HG03457 (cell line): ENCODE data around the gene TMEM135.

Source experiments
- ATAC-seq: cut with Tn5 transposase; IDR thresholded peaks from one replicate; pipeline ENCODE4 v1.9.1; 2021; ENCODE audit warnings: moderate number of reproducible peaks; ENCODE audit not compliant: unreplicated experiment

The TMEM135 gene

DNA sequence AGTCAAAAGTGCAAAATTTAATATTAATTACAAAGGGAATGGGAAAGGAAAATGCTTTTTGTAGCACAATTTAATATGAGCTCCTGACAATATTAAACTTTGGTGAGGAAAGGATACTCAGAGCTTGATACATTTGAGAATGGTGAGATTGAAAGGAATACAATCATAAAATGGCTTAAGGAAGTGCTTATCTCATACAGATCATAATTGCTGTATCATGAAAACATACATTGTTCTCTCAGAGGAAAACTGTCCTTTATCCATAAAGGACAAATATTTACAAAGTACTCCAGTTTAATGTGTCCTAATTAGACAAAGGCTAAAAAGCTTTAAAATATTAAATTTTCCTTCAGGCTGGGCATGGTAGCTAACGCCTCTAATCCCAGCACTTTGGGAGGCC, 260.4 kb downstream of the TMEM135 start:
- no peak for ATAC-seq

DNA sequence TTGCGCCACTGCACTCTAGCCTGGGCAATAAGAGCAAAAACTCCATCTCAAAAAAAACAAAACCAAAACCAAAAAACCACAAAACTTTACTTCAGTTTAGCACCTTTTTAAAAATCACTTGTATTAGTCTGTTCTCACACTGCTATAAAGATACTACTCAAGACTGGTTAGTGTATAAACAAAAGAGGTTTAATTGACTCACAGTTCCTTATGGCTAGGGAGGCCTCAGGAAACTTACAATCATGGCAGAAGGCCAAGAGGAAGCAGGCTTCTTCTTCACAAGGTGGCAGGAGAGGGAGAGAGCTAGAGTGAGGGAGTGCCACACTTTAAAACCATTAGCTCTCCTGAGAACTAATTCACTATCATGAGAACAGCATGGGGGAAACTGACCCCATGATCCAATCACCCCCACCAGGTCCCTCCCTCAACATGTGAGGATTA, 261.3 kb downstream of the TMEM135 start:
- ATAC-seq: no peak

DNA sequence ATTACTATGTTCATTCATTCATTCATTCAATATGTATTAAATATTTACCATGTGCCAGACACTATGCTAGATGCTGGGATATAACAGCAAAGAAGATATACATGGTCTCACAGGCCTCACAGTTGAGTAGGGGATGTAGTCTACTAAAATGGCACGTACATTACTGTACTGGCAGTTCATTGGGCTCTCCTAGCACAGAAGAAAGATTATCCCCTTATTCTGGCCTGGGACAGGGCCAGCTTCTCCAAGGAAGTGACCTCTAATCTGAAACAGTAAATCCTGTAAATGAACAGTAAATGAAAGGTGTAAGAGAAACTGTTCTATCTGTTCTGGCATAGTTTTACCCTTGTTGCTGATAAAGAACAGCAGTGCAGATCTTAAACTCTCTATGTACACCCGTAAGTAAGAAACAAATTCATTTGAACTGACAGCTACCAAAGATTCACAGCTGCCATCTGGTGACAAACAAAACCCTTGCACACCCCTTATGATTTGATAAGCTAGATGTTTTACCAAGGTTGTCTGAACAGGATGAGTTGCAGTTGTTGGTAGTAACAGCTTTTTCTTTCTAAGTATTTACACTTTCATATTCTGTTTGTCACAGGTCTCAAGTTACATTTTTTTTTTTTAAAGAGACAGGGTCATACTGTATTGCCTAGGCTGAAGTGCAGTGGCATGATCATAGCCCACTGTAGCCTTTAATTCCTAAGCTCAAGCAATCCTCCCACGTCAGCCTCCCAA, 263.1 kb downstream of the TMEM135 start:
- ATAC-seq: no peak

DNA sequence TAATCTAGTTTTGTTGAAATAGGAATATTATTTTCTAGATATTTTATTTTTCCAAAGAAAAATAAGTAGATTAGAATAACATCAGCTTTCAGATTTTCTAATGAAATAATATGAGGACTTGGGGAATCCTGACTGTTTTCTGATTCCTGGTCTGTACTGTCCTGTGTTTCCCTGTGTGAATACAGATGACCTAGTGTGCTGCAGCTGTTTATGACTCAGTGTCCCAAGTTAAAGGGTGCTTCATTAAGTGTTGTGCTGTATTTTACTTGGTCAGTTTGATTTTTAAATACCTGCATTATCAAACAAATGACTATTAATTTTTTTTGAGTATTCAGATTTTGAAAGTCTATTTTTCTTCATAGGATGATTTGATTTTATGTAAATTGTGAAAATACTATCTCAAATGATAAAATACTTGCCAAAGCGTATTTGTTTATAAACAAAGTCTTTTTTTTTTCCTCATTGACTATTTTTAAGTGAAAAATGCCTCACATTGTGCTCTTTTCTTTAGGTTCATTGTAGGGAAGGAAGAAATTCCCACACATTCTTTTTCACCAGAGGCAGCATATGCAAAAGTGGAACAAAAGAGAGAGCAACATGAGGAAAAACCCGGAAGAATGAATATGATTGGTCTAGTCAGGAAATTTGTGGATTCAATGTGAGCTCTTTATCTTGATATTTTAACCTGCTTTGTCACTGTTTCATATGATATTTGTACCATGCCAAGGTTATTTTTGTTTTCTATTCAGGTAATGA, 264.2 kb downstream of the TMEM135 start:
- no peak for ATAC-seq

DNA sequence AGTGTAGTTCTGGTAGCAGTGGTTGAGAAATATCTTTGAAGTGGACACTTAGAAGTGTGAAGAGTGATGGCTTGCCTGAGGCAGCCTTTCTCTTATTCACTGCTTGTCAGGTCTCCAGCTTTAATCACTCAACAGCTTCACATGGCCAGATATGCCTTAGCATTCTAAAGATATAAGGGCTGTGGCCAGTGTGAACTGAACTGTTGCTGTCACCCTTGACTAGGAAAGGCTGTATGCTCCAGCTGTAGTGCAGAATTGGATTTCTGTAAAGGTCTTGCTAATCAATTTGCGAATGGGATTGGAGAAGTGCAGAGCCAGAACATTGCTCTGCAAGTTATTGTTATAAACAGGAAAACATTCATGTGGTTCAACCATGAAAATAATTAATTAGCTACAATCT, 266.7 kb downstream of the TMEM135 start:
- no peak for ATAC-seq

DNA sequence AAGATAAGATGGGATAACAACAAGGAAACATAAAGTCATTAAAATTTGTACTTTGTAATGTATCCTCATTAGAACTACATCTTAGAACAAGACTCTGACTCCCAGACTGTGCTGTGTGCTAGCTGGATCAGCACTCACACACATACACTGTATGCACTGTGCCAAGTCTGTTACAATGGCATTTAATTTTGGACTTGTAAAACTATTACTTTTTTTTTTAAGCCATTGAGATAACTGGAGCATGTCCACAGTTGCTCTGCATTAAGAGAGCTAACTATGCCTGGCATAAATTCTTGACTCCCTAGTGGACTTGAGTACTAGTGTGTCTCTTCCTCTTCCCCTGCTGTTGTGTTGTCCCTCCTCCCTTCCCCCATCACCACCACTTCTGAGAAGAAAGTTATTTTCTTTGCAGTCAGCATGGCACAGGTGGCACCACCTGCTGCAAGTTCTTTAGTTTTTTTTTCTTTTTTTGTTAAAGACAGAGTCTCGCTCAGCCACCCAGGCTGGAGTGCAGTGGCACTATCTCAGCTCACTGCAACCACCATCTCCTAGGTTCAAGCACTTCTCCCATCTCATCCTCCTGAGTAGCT, 268.6 kb downstream of the TMEM135 start:
- ATAC-seq: no peak

DNA sequence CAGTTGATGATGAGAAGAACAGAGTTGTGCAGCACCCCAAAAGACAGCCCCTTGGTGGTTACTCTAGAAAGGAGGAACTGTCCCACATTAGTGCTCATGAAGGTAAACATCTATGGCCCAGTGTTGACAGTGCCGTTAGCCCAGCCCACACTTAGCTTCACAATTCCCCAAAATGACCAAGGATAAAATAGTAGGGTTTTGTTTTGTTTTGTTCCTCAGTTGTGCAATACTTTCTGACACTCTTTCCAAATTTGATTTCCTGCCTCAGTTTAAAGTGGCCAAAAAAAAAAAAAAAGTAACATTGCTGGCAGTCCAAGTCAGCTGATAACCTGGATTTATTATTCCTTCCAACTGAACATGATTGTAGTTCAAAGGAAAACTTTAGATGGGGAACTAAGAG, 269.4 kb downstream of the TMEM135 start:
- no peak for ATAC-seq

DNA sequence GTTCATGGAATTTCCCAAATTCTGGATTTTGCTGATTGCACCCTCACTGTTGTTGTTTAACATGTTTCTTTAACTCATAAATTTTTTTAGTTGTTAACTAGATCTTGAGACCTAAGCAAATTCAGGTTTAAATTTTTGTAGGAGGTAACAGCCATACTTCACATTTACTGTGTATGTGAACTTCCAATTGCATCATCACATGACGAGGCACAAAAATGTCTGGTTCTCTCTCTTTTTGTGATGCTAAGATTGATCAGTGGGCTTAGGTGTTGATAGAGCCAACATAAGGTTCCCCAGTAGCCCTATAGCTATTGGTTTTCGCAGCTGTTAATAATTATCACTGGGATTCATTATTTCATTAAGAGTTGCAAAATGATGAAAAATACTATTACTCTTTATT, 277.5 kb downstream of the TMEM135 start:
- no peak for ATAC-seq

DNA sequence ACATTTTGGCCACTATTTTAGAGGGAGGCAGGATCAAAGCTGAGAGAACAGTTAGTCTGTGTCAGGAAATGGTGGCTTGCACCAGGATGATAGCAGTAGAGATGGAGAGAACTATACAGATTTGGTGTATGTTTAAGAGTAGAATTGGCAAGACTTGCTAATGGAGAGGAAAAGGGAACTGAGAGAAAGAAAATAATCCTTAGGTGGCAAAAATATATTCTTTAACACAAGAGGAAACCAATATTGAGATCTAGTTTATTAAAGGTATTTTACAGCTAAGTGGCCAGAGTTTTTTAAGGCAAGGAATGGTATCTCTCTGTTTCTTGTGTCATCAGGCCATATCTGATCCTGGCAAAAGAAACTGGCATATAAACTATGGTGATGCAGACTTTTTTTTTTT, 278.8 kb downstream of the TMEM135 start:
- ATAC-seq: no peak

DNA sequence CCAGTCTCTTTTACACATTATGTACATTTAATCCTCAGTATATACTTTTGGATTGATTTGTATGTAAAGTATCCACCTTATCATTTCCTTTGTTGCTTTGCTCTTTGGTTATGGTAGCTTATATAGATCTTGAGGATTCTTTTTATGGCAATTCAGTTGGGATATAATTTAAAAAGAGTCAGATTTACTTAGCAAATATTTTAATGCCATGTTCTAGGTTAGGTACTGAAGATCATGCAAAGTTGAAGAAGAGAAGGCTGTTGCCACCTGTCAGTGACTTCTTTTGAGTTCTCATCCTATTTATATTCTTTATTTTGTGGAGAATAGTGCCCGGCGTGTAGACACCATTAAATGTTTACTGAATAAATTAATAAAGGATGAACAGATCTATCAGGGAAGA, 279.7 kb downstream of the TMEM135 start:
- ATAC-seq: no peak

DNA sequence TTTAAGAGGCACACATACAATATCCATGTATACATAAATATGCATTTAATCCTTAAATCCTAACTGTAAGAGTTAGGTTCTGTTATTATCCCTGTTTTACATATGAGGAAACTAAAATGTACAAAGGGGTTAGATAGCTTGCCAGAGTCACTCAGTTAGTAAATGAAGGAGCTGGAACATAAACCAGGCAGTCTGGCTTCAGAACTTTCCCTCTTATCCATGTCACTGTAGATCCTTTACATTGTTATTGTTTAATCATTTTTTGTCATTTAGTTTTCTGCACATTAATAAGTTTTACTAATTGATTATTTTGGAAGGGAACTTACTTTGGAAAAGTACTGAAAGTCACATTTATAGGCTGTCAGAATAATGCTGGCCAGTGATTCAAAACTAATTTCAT, 282.4 kb downstream of the TMEM135 start:
- ATAC-seq: no peak

DNA sequence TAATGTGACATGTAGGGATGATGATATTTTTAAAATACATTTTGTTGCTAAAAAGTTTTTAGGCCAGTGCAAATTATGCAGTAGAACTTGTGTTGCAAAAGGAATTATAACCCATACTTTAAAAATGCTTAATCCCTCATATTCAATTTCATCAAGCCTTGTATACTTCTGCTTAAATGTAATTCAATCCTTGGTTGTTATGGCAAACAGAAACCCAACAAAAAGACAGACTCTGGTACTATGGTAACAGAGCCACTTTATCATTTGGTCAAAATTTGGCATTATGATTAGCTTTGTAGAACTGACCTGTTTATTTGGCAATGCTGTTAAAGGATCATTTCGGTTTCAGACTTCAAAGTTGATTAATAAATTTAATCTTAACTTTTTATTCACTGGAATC, 284.8 kb downstream of the TMEM135 start:
- no peak for ATAC-seq

DNA sequence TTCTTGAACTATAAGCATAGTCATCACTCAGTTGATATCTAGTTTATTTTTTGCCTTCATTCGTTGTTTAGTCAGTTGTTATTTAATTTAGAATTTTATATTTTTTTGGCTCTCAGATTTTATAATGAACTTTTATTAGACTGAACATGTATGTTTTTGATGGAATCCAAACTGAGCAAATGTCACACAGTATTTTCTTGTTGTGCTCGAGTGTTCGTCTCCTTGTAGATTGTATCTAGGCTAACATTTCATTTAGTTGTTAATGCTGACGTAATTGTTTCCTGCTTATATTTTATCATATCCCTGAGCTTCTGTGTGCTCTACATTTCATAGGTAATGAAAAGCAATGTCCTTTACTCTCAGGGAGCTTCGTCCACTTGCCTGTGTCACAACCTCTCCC, 286.2 kb downstream of the TMEM135 start:
- no peak for ATAC-seq

DNA sequence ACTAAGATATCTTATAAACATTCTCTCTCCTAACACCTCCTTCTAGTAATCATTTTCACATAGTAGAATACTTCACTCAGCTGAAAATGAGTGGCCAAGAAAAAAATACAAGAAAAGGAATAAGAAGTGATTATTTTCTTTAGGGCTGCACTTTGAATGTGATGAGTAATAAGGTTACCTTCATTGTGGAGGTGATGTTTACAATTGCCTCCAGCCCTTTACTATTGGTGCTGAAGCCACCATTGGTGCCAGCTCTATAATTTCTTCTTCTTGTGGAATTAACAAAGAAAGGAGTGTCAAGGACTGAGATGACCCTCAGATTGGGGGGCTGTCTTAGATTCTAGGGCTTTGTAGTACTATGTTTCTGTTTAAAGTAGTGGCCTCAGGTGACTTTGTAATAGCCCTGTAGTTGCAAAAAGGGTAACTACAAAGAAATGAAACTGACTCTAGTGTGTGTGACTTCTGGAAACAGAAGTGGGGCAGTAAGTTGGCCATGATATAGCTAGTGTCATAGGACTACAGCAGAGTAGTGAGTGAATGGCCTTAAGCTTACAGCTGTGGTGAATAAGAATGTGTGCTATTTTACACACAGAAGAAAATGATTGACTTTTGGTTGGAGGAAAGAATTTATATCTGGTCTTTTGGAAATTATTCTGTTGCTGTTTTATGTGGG, 287.2 kb downstream of the TMEM135 start:
- ATAC-seq: no peak

DNA sequence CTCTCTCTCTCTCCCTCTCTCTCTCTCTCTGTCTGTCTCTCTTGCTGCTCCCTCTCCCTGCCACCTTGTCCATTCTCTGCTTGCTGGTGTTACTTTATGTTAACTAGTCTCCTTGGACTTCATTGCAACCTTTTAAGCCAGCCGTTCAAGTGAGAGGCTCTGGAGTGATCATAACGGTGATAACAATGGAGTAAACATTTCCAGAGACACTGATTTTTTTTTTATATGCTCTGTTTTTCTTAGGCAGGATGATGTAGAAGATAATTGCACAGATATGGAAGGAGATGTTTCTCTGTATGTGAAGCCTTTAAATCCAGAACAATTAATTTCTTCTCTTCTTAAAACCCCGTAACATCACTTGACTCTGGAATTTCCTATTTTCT, 287.7 kb downstream of the TMEM135 start:
- ATAC-seq: no peak

DNA sequence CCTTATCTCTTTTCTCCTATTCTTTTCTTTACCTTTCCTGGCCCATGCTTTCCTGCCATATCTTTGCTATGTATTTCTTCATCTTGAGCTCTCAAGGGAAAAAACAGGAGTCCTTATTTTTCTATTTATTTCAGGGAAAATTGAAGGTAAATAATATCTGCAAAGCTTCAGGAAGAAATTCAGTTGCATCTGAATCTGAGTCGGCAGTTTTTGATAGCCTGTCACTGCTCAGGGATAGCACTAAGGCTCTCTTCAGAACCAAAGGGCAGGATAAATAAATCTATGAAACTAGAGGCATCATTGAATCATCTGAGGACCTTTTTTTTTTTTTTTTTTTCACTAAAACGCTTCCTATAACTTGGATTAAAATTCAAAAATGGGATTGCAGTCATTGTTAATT, 288.9 kb downstream of the TMEM135 start:
- no peak for ATAC-seq

DNA sequence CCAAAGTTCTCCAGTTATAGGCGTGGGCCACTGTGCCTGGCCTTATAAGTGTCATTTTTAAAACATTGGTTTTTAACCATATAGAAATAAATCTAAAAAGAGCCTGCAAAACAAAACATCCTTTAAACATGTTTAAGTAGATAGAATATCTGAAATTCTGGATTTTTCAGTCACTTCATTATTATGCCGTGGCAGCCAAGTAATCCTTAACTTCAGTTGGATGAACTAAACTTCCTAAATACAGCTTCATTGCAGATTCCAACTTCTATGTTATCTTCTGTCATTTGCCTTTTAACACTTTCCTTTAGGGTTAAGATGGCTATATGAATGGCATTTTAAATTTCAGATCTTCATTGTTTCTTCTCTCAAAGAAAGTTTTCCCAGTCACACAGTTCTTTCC, 291.4 kb downstream of the TMEM135 start:
- ATAC-seq: no peak

DNA sequence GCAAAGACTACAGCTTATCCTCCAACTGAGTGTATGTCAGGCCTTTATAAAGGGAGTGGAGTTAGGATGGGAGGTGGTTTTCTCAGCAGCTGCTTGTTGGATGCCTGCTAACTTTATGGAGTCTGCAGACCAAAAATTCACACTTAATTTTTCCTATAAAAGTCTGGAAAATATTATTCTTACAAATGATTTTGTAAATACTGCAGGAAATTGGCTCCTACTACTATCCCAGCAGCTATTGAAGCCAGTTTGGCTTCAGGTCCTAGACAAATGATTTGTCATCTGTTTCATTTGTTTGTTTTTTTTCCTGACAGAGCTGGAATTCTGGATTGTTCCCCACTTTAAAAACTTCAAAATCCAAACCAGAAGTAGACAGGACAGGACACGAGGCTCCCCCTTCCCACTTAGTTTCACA, 292.5 kb downstream of the TMEM135 start:
- no peak for ATAC-seq

DNA sequence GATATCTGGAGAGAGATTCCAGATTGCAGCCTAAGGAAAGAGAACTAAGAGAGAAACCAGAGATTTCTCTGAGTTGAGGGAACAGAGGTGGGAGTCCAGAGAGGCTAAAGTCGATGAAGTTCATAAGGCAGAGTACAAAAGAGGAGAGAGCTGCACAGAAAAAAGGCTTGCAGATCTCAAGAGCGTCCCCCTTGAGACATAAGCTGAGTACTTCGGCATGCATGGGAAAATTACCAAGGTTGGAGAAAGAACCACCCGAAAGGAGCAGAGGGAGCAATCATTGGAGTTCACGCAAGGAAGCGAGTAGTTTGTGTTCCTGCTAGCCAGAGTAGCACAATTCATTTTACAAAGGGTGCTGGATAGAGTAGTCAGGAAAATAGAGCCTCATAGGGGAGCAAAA, 293.5 kb downstream of the TMEM135 start:
- no peak for ATAC-seq

DNA sequence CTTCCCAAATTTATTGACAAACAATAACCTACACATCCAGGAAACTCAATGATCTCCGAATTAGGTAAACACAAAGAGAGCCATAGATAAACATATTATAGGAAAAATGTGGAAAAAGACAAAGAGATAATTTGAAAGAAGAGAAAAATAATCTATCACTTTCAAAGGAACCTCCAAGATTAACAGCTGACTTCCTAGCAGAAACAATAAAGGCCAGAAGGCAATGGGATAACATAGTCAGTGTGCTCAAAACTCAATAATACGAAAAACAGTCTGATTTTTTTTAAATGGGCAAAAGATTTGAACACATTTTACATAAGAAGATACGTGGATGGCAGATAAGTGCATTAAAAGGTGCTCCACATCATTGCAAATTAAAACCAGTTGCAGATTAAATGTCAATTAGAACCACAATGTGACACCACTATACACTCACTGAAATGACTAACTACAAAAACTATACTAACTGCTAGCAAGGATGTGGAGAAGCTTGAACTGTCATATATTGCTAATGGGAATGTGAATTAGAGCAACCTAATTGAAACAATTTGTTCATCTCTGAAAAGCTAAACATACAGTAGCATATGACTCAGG, 300.4 kb downstream of the TMEM135 start:
- no peak for ATAC-seq

DNA sequence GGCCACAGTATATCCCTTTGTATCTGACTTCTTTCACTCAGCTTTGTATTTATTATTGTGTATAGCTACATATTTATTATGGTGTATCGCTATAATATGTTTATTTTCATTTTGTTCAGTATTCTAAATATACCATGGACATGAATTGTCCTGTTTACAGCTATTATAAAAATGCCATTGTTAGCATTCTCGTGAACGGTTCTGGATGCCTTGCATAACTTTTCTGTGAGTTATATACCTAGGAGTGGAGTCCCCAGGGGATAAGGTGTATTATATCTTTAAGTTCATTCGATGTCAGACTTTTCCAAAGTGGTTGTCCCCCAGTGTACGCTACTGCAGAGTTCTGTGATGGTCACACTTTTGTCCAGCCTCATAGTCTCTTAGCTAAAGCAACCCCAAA, 301.7 kb downstream of the TMEM135 start:
- no peak for ATAC-seq
